ENCODE measurements around the gene EXD3.

The EXD3 gene

DNA sequence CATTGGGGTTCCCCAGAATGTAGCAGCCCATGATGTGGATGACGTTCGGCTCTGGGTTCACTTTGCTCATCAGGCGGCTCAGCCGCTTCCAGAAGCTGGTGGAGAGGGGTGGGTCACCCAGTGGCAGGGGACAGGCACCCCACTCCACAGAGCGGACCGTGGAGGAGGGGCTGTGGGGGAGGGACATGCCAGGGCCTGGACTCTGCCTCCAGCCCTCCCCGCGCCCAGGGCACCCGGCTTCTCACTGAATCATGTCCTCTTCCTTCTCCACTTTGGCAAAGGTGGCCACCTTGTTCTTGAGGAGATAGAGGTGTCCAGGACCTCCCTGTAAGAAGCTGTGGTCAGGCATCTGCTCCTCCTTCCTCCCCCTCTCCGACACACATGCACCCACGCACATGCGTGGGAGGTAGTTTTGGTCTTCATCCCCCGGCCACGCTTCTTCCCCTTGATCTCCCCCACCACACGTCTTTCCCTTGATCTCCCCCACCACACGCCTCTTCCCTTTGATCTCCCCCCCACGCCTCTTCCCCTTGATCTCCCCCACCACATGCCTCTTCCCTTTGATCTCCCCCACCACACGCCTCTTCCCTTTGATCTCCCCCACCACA, 27.1 kb upstream of the EXD3 start:
- DNase-seq (ENCODE audit: low read depth) = no peak

DNA sequence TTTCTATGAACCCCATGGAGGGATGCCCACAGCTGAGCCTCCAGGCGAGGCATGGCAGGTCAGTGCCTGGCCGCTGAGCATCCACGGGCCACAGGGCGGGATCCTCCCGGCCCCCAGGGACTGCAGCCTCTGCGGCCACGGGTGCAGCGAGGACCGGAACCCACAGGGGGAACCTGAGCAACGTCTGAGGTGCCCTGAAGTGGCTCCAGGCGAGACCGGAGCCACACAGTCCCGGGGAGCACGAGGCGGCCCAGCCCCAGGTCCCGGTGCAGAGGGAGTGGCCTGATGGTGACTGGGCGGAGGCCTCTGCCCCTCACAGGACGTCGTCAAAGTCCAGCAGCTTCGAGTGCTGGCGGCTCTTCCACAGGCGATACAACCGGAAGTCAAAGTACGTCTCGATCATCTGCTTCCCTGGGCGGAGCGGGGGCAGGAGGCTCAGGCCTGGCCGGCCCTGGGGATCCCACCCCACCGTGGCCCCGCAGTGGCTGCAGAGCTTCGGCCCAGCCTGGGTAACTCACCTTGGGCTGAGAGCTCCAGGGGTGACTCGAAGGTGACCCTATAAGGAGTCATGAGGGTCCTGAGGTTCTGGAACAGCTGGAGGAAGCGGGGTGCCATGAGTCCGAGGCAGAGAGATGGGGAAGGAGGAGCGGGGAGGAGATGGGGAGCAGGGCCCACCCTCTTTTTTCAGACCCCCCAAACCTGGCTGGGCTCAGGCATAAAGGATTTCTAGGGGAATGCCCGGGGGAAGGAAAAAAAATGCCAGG, 26.3 kb upstream of the EXD3 start:
- DNase-seq (ENCODE audit: low read depth) = no peak
- no peak overlapping the region for H3K4me3 ChIP-seq (ENCODE audit: low read depth, low read length)

More for the DNA sequence above, 27.1 kb upstream of the EXD3 start:
- H3K4me3 ChIP-seq (ENCODE audit: low read depth, low read length) = no peak overlapping the region

DNA sequence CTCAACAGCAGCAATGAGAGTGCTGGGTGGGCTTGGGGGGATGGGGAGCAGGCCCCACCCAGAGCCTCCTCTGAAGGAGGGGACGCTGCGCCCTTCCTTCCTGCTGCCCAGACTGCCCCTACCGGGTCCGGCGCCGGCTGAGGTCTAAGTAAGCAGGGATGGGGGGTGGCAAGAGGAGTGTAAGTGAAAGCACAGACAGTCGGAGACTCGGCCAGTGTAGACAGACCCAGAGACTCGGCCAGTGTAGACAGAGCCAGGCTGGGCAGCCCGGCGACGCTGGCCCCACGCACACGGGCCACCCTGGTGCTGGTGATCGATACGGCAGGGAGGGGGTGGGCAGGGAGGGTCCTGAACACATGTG, 25.6 kb upstream of the EXD3 start:
- no peak for DNase-seq (ENCODE audit: low read depth)
- no peak overlapping the region for H3K4me3 ChIP-seq (ENCODE audit: low read depth, low read length)

DNA sequence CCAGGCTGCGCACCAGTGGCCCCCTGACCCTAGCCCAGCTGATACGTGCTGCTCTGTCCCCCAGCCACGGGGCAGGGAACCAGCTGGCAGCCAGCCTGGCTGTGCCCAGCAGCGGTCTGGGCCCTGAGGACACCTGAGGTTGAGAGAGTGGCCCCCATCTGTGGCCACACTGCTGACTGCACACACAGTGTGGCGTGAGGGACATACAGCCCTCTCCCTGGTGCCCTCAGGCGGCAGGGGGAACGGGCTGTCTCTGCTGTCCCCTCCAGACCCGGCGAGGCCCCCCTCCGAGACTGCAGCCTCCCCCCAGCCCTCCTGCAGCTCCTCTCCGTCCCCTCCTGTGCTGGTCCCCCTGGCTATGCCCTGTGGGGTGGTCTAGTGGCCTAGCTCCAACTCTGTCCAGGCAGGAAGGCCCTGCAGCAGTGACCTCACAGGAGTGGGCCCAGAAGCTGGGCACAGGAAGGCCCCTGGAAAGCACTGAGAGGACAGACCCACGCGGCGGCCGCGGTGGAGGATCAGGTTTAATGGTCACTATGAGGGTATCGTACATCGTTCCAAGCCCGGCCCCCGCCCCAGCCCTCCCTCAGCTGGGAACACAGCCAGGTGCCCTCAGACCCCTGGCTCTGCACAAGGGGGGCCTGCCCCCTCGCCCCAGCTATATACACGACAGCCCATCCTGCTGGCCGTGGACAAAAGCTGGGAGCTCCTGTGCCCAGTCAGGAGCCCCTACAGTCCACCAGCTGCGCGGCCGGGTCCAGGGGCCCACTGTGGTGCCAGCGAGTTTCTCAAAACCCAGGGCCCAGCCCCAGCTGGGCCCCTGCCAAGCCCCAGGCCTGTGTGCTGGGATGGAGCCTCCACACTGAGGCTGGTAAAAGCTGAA, 25.0 kb upstream of the EXD3 start:
- DNase-seq (ENCODE audit: low read depth) = no peak

DNA sequence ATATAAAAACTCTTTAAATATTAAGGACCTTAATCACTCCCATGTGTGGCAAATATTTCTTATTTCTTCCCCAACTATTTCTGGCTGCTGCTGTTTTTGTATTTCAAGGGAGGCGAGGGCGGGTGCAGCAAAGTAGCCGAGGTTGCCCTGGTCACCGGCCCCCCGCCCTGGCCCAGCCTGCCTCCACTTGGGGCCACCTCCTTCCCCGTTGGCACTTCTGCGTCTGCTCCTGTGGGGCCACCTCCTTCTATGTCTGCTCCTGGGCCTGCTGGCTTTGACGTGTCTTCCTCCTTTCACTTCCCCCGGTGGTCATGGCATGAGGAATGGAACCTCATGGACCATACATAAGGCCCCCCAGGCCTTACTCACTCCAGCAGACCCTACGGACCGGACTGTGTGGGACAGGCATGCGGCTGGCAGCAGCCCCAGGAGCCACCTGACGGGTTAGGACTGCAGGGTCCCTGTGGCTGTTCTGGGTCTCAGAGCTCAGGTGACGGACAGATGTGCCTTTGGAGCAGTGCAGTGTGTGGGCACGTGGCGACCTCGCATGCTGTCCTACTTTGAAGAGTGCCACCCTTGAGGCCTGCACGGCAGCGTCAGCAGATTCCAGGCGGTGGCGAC, 24.0 kb upstream of the EXD3 start:
- H3K4me3 ChIP-seq (ENCODE audit: low read depth, low read length) = no peak overlapping the region
- no peak for DNase-seq (ENCODE audit: low read depth)

More for the DNA sequence above, 25.0 kb upstream of the EXD3 start:
- H3K4me3 ChIP-seq (ENCODE audit: low read depth, low read length) = no peak overlapping the region

DNA sequence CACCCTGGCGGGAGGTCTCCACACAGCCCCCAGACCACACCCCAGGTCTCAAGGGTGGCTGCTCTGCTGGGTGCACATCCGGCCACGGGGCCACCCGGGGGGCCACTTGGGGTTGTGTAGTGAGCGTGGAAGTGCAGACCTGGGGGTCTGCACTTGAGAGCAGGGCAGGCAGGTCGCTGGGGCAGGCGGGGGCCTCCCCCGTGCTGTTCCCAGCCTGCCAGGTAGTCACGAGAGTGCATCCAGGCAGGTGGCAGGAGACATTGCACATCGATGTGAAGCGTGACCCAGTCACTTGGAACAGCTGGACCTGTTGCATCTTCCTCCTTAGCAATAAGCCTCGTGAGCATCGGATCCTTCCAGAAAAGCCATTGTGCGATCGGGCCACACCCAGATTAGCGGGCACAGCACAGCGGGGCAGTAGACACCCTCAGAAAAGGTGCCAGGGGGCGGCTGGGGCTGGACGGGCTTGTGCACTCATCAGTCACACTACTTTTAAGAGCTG, 23.0 kb upstream of the EXD3 start:
- DNase-seq (ENCODE audit: low read depth) = no peak
- H3K4me3 ChIP-seq (ENCODE audit: low read depth, low read length) = no peak overlapping the region

DNA sequence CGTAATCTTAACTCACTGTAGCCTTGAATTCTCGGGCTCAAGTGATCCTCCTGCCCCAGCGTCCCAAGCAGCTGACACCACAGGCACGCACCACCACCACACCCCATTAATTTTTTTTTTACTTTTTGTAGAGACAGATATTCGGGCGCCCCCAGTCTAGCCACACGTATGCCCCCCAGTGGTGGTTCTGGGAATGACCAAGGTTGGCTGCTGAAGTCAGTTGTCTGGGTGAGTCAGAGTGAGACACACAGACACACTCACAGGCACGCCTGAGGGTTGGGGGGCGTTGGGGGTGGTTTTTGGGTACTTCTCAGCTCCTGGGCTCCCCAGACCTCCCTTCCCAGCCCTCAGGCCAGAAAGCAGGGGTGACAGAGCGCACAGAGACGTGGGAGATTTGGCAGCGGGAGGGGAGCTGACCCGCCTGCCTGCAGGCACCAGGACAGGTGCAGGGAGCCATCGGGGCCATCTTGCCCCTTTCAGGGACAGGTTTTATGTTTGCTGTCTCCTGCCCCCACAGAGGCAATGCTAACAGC, 22.4 kb upstream of the EXD3 start:
- no peak for DNase-seq (ENCODE audit: low read depth)
- no peak overlapping the region for H3K4me3 ChIP-seq (ENCODE audit: low read depth, low read length)

DNA sequence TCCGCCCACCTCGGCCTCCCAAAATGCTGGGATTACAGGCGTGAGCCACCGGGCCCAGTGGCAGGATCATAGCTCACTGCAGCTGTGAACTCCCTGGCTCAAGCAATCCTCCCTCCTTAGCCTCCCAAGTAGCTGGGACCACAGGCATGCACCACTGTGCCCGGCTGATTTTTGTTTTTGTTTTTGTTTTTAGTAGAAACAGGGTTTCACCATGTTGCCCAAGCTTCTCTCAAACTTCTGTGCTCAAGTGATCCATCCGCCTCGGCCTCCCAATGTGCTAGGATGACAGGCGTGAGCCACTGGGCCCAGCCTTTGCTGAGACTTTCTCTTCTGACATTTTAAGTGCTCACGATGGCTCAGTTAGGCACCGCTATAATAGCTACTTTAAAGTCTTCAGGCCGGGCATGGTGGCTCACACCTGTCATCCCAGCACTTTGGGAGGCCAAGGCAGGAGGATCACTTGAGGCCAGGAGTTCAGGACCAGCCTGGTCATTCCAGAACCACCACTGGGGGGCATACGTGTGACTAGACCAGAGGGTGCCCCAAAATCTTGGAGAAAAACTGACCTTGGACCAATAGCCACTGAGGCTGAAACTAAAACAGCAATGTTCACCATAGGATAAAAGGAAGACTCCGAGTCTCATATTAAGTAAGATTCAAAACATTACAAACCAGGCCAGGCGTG, 21.3 kb upstream of the EXD3 start:
- no peak overlapping the region for H3K4me3 ChIP-seq (ENCODE audit: low read depth, low read length)
- DNase-seq (ENCODE audit: low read depth) = no peak

DNA sequence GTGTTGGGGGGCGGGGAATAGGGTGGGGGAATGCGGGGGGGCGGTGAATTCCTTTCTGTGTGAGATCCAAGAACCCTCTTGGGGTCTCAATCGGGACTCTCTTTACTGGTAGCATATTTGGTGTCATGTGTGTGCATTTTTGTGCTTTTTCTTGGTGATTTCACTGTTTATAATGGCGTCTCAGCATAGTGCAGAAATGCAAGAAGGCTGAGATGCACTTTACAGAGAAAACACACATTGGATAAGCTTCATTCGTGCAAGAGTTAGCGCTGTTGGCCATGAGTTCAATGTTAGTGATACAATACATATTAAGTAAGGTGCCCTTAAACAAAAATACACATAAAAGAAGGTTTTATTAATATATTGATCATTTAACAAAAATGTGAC, 19.0 kb upstream of the EXD3 start:
- DNase-seq (ENCODE audit: low read depth) = no peak
- H3K4me3 ChIP-seq (ENCODE audit: low read depth, low read length) = no peak overlapping the region

DNA sequence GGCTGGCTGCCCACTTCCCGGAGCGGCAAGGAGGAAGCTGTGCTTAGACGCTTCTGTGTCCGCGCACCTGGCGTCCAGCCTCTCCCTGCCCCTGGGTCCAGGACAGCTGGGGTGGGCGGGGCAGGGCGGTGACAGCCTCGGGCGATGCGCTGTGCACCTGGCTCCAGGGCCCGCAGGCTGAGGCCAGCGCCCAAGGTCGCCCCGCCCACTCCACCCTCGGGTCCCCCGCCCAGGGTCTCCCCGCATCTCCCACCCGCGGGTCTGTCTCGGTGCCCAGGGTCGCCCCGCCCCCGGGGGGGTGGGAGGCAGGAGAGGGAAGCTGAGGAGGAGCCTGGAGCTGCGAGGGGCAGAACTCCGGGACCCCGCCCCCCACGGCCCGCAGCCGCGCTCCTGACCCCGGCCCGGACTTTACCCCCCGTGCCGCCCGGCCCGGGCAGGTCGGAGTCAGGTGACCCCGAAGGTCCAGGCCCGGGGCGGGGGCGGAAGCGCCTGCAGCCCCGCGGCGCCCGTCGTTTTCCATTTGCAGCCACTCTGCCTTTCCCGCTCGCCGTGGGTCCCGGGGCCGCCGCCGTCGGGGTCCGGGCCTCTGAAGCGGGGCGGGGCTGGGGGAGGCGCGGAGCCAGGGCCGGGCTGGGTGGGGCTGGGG, 18.4 kb upstream of the EXD3 start, which contains the start of gene ENTPD8:
ENTPD8 (minus strand) TSS at position 69 of the 646 bp plus-strand sequence. CDS start 3,072 bp downstream, outside the sequence.
- H3K4me3 ChIP-seq (ENCODE audit: low read depth, low read length) = peak within 1 kb of the TSS; percentile 34
- DNase-seq (ENCODE audit: low read depth) = no peak

DNA sequence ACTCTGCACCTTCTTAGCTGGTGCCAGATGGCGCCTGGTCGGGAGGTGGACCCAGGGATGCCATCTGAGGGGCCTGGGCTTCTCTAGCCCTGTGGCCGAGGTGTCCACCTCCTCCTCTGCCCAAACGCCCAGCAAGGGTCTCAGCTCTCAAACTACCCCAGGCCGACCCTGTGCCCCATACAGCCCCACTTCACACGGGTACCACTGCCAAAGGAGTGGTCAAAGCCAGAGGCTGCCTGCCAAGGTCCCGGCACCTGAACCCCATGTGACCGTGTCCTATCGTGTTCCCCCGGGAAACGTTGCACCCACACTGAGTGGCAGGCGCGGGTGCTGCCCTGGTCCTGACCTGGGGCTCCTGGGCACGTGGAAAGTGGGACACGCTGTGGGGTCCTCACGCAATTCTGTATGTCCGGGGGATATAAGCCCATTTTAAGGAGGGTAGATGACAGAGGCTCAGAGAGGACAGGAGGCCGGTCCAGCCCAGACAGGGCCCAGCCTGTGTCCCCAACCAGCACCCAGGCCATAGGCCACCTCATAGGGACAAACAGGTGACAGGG, 16.3 kb upstream of the EXD3 start:
- DNase-seq (ENCODE audit: low read depth) = no peak
- no peak overlapping the region for H3K4me3 ChIP-seq (ENCODE audit: low read depth, low read length)

DNA sequence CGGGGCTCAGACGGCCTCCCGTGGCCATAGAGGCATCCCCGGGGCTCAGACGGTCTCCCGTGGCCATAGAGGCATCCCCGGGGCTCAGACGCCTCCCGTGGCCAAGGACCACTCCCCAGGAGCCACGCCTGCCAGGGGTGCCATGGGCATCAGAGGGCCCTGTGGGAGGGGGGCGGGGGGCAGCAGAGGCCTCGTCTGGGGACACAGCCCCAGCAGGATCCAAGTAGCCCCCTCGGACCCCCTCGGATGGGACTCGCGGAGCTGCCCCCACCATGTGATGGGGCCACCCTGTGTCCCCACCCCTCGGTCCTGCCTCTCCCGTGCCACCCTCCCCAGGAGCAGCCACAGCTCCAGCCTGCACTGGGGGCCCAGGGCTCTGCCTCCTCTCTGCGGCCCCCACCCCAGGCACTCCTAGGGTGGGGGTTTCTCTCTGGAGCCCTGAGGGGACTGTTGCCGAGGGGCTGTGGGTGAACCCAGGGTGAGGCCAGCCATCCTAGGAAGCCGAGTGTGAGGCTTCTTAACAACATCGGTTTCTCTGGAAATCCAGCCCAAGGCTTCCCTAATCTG, 15.7 kb upstream of the EXD3 start:
- DNase-seq (ENCODE audit: low read depth) = no peak
- H3K4me3 ChIP-seq (ENCODE audit: low read depth, low read length) = no peak overlapping the region

DNA sequence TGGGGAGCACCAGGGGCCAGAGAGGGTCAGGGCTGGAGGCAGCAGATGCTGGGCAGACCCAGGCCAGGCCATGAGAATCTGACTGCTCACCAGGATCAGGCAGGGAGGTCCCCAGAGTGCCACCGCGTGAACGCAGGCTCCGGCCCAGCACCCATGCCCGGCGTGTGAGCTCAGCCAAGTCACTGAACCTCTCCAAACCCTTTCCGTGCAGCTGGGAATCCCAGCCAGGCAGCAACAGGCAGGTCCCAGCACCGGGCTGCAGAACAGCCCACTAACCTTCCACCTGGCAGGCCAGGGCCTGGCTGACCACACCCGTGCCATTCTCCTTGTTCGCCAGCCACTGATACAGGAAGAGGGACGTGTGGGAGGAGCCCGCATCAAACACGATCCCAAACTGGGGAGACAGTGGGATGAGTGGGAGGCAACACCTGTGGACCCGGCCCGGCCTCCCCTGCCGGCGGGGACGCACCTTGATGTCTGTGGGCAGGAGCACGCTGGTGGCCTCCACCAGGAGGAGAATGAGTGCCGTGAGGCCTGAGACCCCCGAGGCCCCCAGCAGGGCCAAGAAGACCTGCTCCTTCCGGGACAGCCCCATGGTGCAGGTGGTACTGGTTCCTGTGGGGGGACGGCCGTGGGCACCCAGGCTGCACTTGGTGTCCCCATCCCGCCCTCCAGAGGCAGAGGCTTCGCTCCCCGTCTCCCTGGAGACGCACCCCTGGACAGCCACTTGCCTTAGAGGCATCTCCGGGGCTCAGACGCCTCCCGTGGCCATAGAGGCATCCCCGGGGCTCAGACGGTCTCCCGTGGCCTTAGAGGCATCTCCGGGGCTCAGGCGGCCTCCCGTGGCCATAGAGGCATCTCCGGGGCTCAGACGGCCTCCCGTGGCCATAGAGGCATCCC, 15.0 kb upstream of the EXD3 start:
- no peak for DNase-seq (ENCODE audit: low read depth)
- no peak overlapping the region for H3K4me3 ChIP-seq (ENCODE audit: low read depth, low read length)

DNA sequence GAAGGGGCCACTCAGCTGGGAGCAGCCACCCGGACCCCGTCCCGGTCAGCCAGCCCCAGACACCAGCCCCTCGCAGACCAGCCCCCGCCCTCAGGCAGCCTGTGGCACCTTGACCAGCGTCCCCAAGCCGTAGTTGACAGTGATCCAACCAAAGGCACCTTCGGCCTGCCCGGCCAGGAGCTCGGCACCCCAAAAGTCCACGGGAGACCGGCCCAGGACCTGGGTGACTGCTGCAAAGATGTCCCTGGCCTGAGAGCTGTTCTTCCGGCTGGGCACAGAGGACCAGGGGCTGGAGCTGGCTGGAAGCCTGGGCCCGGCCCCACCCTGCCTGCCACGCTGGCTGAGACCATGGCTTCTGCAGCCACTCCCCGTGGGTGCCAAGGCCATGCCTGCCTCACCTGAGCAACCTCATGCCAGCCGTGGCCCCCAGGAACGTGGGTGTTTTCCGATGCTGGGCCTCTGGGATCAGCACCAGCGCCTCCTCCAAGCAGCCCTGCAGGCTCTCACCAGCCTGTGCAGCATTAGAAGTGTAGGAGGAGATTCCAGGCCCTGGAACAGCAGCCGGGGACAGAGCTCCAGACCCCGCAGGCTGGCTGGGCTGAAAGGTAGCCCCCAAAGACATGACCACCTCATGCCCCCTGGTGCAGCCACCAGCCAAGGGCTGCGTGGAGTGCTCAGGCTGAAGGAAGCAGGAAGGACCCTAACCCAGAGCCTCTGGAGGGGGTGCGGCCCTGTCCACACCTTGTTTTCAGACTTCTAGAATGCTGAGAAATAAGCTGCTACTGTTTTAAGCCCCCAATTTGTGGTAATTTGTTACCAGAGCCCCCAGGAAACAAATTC, 14.0 kb upstream of the EXD3 start:
- H3K4me3 ChIP-seq (ENCODE audit: low read depth, low read length) = no peak overlapping the region
- DNase-seq (ENCODE audit: low read depth) = no peak

DNA sequence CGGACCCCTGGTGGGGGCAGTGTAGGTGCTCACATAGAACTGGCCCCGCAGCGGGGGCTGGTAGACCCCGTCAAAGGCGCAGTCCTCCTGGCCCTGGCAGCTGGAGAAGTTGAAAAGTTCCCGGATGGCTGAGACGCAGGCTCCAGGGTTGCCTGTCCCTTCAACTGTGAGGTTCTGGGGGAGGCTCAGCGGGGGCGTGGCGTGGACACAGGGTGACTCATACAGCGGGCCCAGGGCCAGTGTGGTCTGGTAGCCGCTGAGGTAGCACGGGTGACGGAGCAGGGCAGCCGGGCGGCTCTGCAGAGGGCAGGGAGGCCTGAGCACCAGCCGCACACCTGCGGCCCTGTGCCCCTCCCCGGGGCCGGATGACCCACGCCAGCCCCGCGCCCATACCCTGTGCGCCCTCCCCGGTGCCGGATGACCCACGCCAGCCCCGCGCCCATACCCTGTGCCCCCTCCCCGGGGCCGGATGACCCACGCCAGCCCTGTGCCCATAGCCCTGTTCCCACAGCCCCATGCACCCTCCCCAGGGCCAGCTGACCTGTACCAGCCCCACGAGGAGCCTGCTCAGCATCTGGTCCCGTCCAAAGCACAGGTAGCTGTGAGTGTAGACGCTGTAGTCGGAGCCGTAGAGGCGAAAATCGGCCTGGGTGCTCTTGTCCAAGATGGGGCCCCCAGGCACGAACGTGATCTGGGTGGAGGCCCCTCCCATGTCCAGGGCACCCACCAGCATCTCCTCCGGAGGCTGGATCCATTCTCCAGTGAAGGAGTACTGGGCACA, 13.2 kb upstream of the EXD3 start:
- DNase-seq (ENCODE audit: low read depth) = peak; percentile 13
- H3K4me3 ChIP-seq (ENCODE audit: low read depth, low read length) = no peak overlapping the region

Measured in skeletal muscle cell (primary cell).